OCI-LY3 (cell line): Measurements from ENCODE around the gene CD58.

Source experiments
- EZH2phosphoT487 ChIP-seq: fragments of 200-600 bp; shearing (Covaris generic); IDR thresholded peaks from 2 replicates; pipeline ENCODE4 v1.6.1; 2018; ENCODE audit warnings: antibody characterized with exemption, mixed run types, low read depth
- TF ChIP-seq, protein P1 (sequence below): fragments of 200-600, 300-600 bp; sonication (generic); IDR thresholded peaks from 2 replicates; pipeline ENCODE4 v1.5.1; 2014; ENCODE audit warnings: antibody characterized with exemption, low read length, low read depth

DNA sequence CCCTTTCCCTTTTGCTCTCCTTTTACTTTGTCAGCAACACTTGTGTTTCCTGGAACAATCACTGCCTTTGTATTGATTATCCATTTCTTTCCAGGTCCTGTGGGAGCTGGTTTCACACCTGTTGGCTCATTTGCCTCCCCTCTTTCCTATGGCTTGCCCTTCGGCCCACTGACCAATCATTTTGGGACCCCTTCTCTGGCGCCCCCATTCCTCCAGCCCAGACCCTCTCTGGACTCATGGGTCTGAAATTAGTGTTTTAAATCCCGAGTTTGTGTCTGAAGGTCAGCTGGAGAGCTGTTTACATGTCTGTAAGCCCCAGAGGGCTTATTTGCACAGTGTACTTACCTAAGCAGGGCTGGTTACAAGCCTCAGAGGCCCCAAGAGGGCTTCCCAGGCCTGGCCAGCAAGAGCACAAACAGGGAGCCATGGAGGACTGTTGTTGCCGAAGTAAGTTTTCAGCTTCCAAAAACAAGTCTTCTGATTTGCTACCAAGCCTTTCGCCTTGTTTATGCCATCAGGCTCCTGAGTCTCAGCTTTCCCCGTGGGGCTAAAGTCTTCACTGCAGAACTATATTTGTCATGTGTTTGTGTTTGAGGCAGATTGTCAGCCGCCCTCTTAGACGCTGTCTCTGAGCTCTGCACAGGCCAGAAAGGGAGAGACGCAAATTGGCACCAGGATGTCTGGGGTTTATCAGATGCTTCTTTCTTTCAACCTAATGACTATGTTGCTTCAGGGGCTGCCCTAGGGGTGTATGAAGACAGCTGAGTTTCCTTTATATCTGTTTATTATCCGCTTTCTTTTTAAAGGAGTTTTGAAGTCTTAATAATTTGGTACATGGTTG lies 104.8 kb downstream of the CD58 start:
- TF ChIP-seq EZH2phosphoT487 = no peak
- TF ChIP-seq, protein P1, sequence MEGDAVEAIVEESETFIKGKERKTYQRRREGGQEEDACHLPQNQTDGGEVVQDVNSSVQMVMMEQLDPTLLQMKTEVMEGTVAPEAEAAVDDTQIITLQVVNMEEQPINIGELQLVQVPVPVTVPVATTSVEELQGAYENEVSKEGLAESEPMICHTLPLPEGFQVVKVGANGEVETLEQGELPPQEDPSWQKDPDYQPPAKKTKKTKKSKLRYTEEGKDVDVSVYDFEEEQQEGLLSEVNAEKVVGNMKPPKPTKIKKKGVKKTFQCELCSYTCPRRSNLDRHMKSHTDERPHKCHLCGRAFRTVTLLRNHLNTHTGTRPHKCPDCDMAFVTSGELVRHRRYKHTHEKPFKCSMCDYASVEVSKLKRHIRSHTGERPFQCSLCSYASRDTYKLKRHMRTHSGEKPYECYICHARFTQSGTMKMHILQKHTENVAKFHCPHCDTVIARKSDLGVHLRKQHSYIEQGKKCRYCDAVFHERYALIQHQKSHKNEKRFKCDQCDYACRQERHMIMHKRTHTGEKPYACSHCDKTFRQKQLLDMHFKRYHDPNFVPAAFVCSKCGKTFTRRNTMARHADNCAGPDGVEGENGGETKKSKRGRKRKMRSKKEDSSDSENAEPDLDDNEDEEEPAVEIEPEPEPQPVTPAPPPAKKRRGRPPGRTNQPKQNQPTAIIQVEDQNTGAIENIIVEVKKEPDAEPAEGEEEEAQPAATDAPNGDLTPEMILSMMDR = no peak
